Fibroblast of mammary gland (primary cell): Measurements from ENCODE around the gene ARID4A.
"Not testable (repeated sequence)": the region's sequence is repeated elsewhere in the genome, so short reads cannot be mapped to it uniquely, and the experiment has no call there.

ENCODE experiments used
- DNase-seq: peaks from one replicate; pipeline ENCODE4 v3.0.0-alpha.2; 2010; ENCODE audit warnings: low read depth
- H3K4me3 ChIP-seq: 2 replicates; pipeline ENCODE4 v1.5.1; 2011; ENCODE audit warnings: low read depth, mild to moderate bottlenecking, low read length, moderate library complexity; ENCODE audit not compliant: control insufficient read depth
- CTCF ChIP-seq: conservative IDR thresholded peaks from 2 replicates; pipeline ENCODE4 v1.5.1; 2011; ENCODE audit warnings: low read depth, low read length, inconsistent platforms; ENCODE audit not compliant: control insufficient read depth, insufficient read depth

The ARID4A gene

GRCh38 chr14:58331111-58331510, 32.8 kb downstream of the ARID4A start:
- DNase-seq: peak; percentile 98
- TF ChIP-seq CTCF: no peak
- no peak overlapping the region for H3K4me3 ChIP-seq

DNA sequence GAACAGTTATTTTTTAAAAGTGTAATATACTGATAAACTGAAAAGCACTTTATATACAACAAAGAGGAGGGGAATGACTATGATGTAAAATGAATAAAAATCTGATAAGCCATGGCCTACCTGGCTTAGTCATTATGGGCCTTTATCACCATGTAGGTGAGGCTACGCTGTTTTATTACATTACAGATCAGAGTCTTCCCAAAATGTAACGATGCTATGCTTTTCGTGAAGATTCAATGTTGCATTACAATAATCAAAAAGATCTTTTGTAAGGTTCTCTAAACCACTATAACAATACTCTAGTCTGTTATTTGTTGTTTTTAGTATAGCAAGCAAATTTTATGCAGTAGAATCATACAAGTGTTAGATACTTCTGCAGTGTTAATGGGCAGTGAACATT, 34.2 kb downstream of the ARID4A start:
- TF ChIP-seq CTCF: no peak
- DNase-seq: no peak
- H3K4me3 ChIP-seq: no peak overlapping the region

GRCh38 chr14:58339666-58340065, 41.3 kb downstream of the ARID4A start:
- not testable (repeated sequence) for H3K4me3 ChIP-seq, DNase-seq

DNA sequence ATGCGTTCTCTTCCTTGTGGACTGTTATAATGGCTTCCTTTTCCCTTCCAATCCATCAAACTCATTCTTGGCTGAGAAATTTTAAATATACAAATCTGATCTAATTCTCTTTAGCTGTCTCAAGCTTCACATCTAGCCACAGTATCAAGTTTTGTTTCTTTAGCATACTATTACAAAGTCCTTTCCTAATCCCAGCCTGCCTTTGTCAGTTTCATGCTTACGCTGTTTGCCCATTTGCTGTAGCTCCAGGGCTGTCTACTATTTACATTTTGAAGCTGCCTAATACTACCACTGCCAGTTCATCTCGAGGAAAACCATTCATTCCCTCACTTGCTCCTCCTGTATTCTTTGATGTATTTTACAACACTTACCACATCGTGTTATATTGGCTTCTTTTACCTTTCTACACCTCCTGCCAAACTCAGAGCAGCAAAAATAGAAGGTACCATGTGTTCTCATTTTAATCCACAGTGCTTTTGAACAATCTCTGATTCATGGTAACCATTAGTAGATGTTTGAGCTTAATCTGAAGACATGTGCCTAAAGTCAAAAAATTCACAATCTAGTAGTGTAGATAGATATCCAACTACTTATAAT, 42.9 kb downstream of the ARID4A start:
- TF ChIP-seq CTCF: no peak
- DNase-seq: no peak
- no peak overlapping the region for H3K4me3 ChIP-seq

- H3K4me3 ChIP-seq, DNase-seq: not testable (repeated sequence)
These were observed 45.2 kb downstream of the ARID4A start for GRCh38 chr14:58343535-58343934.

- peak; percentile 8 for DNase-seq
- no peak overlapping the region for H3K4me3 ChIP-seq
- no peak for TF ChIP-seq CTCF
These were observed 55.4 kb downstream of the ARID4A start for GRCh38 chr14:58353516-58354299.

GRCh38 chr14:58354808-58355207, 56.5 kb downstream of the ARID4A start:
- DNase-seq: no peak
- TF ChIP-seq CTCF: no peak
- no peak overlapping the region for H3K4me3 ChIP-seq

DNA sequence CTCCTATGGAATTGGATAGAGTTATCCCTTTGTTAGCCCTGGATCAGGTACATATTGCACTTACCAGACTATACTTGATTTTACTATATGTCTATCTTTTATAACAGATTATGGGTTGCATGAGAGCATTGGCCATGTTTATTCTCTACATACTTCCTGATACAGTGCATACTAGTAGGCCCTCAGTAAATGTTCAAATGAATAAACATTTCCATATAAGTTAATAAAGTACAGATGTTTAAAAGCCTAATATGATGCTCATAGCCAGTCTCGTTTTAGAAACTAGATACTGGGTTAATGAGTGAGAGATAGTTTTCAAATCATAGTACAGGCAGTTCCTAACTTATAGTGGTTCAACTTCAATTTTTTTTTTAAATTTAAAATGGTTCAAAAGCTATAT, 57.9 kb downstream of the ARID4A start:
- TF ChIP-seq CTCF: no peak
- DNase-seq: no peak
- H3K4me3 ChIP-seq: no peak overlapping the region

DNA sequence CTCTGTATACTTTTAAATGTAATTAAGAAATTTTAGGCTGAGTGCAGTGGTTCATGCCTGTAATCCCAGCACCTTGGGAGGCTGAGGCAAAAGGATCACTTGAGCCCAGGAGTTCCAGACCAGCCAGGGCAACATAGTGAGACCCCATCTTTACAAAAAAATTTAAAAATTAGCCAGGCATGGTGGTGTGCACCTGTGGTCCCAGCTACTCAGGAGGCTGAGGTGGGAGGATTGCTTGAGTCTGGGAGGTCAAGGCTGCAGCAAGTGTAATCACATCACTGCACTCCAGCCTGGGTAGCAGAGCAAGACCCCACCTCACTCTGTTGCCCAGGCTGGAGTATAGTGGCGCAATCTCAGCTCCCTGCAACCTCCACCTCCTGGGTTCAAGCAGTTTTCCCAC, 63.9 kb downstream of the ARID4A start:
- H3K4me3 ChIP-seq, DNase-seq: not testable (repeated sequence)
